ENCODE data around the gene RTEL1.

The RTEL1 gene

DNA sequence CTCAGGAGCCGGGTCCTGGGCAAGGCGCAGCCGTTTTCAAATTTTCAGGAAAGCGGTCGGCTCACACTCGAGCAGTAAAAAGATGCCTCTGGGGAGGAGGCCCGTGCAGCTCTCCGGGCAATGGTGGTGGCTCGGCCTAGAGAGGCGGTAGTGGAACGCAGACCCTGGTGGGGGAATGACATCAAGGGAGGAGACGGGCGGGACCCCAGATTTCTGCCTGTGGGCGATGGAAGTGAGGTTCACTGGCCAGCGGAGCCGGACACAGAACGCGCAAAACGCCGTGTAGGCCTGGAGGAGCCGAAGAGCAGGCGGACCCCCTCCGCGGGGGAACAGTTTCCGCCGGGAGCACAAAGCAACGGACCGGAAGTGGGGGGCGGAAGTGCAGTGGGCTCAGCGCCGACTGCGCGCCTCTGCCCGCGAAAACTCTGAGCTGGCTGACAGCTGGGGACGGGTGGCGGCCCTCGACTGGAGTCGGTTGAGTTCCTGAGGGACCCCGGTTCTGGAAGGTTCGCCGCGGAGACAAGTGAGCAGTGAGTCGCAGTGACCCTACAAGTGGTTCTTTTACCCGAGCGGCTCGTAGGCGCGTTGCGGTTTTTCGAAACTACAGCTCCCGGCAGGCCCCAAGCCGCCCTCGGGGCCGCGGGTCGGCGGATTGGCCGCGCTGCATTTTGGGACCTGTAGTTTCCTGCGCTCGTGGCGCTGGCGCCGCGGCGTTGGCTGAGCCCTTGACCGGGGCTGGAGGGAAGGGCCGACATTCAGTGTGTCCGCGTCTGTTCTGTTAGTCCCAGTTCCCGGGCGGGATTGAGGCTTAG lies at the start of gene RTEL1 (continued):
- TF ChIP-seq ZNF571 (tag by site-specific recombination; IDR thresholded peaks at IDR 0.05) (no peak), TRIM28 (IDR thresholded peaks at IDR 0.05; ENCODE audit: borderline replicate concordance, low read length) (no peak), ZNF530 (tag by site-specific recombination; IDR thresholded peaks at IDR 0.05; ENCODE audit: low read depth) (no peak), KLF7 (tag by site-specific recombination; IDR thresholded peaks at IDR 0.05; ENCODE audit: borderline replicate concordance) (peak; percentile 85), ZNF394 (tag by site-specific recombination; IDR thresholded peaks at IDR 0.05; ENCODE audit: borderline replicate concordance) (peak; percentile 74), ZBTB21 (tag by site-specific recombination; IDR thresholded peaks at IDR 0.05) (peak; percentile 73), ZNF416 (tag by site-specific recombination; IDR thresholded peaks at IDR 0.05) (no peak), ZNF600 (tag by site-specific recombination; IDR thresholded peaks at IDR 0.05) (peak; percentile 78), ZNF558 (tag by site-specific recombination; IDR thresholded peaks at IDR 0.05) (peak; percentile 39; the same call in 1 of the 2 replicates), ZNF76 (tag by site-specific recombination; IDR thresholded peaks at IDR 0.05; ENCODE audit: borderline replicate concordance, low read depth) (peak; percentile 99), PRDM10 (tag by site-specific recombination; IDR thresholded peaks at IDR 0.05) (peak; percentile 80), ZFP41 (tag by site-specific recombination; IDR thresholded peaks at IDR 0.05; ENCODE audit: borderline replicate concordance) (peak; percentile 59; the same call in 1 of the 2 replicates), REPIN1 (tag by site-specific recombination; IDR thresholded peaks at IDR 0.05; ENCODE audit: low read depth) (peak; percentile 96; the same call in 1 of the 2 replicates), ZNF366 (tag by site-specific recombination; conservative IDR thresholded peaks at IDR 0.05) (no peak), KLF16 (tag by site-specific recombination; IDR thresholded peaks at IDR 0.05) (peak; percentile 99), ZNF561 (tag by site-specific recombination; IDR thresholded peaks at IDR 0.05; ENCODE audit: borderline replicate concordance) (peak; percentile 95), GLIS1 (tag by site-specific recombination; IDR thresholded peaks at IDR 0.05) (peak; percentile 4), ZNF837 (tag by site-specific recombination; IDR thresholded peaks at IDR 0.05) (0 out of 2 replicates have a peak, but pooled peaks have one; percentile 79), ZNF777 (tag by site-specific recombination; IDR thresholded peaks at IDR 0.05; ENCODE audit: borderline replicate concordance) (peak; percentile 89), ZNF510 (tag by site-specific recombination; IDR thresholded peaks at IDR 0.05; ENCODE audit: insufficient replicate concordance) (no peak), ZBTB1 (tag by site-specific recombination; IDR thresholded peaks at IDR 0.05) (peak; percentile 68), ZNF785 (tag by site-specific recombination; IDR thresholded peaks at IDR 0.05) (peak; percentile 87), ZNF513 (tag by site-specific recombination; IDR thresholded peaks at IDR 0.05) (peak; percentile 43; the same call in 1 of the 2 replicates), KLF10 (tag by site-specific recombination; IDR thresholded peaks at IDR 0.05) (peak; percentile 70; the same call in 1 of the 2 replicates), ZSCAN16 (tag by site-specific recombination; IDR thresholded peaks at IDR 0.05) (peak; percentile 67; the same call in 1 of the 2 replicates), ZNF155 (tag by site-specific recombination; IDR thresholded peaks at IDR 0.05) (no peak), ZNF843 (tag by site-specific recombination; IDR thresholded peaks at IDR 0.05) (peak; percentile 69; the same call in 1 of the 2 replicates)
- TF ChIP-seq, protein P1, sequence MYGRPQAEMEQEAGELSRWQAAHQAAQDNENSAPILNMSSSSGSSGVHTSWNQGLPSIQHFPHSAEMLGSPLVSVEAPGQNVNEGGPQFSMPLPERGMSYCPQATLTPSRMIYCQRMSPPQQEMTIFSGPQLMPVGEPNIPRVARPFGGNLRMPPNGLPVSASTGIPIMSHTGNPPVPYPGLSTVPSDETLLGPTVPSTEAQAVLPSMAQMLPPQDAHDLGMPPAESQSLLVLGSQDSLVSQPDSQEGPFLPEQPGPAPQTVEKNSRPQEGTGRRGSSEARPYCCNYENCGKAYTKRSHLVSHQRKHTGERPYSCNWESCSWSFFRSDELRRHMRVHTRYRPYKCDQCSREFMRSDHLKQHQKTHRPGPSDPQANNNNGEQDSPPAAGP (tag by site-specific recombination; IDR thresholded peaks at IDR 0.05), result peak; percentile 98
- TF ChIP-seq, protein P2, sequence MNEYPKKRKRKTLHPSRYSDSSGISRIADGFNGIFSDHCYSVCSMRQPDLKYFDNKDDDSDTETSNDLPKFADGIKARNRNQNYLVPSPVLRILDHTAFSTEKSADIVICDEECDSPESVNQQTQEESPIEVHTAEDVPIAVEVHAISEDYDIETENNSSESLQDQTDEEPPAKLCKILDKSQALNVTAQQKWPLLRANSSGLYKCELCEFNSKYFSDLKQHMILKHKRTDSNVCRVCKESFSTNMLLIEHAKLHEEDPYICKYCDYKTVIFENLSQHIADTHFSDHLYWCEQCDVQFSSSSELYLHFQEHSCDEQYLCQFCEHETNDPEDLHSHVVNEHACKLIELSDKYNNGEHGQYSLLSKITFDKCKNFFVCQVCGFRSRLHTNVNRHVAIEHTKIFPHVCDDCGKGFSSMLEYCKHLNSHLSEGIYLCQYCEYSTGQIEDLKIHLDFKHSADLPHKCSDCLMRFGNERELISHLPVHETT (tag by site-specific recombination; IDR thresholded peaks at IDR 0.05), result peak; percentile 99
- TF ChIP-seq, protein P3, sequence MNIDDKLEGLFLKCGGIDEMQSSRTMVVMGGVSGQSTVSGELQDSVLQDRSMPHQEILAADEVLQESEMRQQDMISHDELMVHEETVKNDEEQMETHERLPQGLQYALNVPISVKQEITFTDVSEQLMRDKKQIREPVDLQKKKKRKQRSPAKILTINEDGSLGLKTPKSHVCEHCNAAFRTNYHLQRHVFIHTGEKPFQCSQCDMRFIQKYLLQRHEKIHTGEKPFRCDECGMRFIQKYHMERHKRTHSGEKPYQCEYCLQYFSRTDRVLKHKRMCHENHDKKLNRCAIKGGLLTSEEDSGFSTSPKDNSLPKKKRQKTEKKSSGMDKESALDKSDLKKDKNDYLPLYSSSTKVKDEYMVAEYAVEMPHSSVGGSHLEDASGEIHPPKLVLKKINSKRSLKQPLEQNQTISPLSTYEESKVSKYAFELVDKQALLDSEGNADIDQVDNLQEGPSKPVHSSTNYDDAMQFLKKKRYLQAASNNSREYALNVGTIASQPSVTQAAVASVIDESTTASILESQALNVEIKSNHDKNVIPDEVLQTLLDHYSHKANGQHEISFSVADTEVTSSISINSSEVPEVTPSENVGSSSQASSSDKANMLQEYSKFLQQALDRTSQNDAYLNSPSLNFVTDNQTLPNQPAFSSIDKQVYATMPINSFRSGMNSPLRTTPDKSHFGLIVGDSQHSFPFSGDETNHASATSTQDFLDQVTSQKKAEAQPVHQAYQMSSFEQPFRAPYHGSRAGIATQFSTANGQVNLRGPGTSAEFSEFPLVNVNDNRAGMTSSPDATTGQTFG (tag by site-specific recombination; IDR thresholded peaks at IDR 0.05; ENCODE audit: borderline replicate concordance), result peak; percentile 91; the same call in 1 of the 2 replicates

Data from HEK293 (cell line).